Measurements from ENCODE around the gene PNPT1. TPM values are rescaled to one million over a fixed set of nuclear protein-coding genes. Genes with fewer than 3 reads are reported as not detected.

PNPT1 gene
- total RNA-seq, 1 experiment from 2014 or later: 50.9 TPM

Other genes starting within 250 kb of the PNPT1 start
- 31.6 and 41.1 TPM in 2 replicates for gene CFAP36, start 174.1 kb downstream of the PNPT1 start, total RNA-seq (2014; rRNA removed; shearing (Covaris generic); ENCODE audit: low replicate concordance)
- 41.6 and 65.7 TPM in 2 replicates for gene PPP4R3B, start 76.2 kb downstream of the PNPT1 start, total RNA-seq (2014; rRNA removed; shearing (Covaris generic); ENCODE audit: low replicate concordance)
- gene EFEMP1, start 229.9 kb upstream of the PNPT1 start, total RNA-seq (2014; rRNA removed; shearing (Covaris generic); ENCODE audit: low replicate concordance): 3.2 TPM in 1 of 2 replicates, not detected in the other

Measured in Karpas-422 (cell line).